DMS79 treated with DMSO at 0.1 percent for 48 hours (cell line): Measurements from ENCODE around the gene RNF223.
"Not testable (repeated sequence)": the region's sequence is repeated elsewhere in the genome, so short reads cannot be mapped to it uniquely, and the experiment has no call there.

Experiments used
- DNase-seq: peaks from one replicate; lab custom pipeline; 2025; lab: John Stamatoyannopoulos, UW

Gene RNF223

GRCh38 chr1:1087351-1088028 lies 13.4 kb upstream of the RNF223 start:
- DNase-seq = no peak

GRCh38 chr1:1086911-1087341 lies 12.8 kb upstream of the RNF223 start:
- no peak for DNase-seq

- no peak for DNase-seq
Observed at GRCh38 chr1:1085911-1086841, 12.1 kb upstream of the RNF223 start.

GRCh38 chr1:1085171-1085841 lies 11.2 kb upstream of the RNF223 start:
- no peak for DNase-seq

- DNase-seq = no peak
Observed at GRCh38 chr1:1084372-1085170, 10.5 kb upstream of the RNF223 start.

GRCh38 chr1:1083416-1084371 lies 9.6 kb upstream of the RNF223 start:
- no peak for DNase-seq

GRCh38 chr1:1082776-1083415 lies 8.8 kb upstream of the RNF223 start:
- DNase-seq = no peak

- DNase-seq = no peak
Observed at GRCh38 chr1:1082239-1082775, 8.2 kb upstream of the RNF223 start.

GRCh38 chr1:1081311-1082238 lies 7.5 kb upstream of the RNF223 start:
- DNase-seq = no peak

- DNase-seq = no peak
Observed at GRCh38 chr1:1080951-1081310, 6.8 kb upstream of the RNF223 start.

GRCh38 chr1:1080122-1080757 lies 6.1 kb upstream of the RNF223 start:
- DNase-seq = peak; percentile 41

- peak; percentile 61 for DNase-seq
Observed at GRCh38 chr1:1079408-1080121, 5.5 kb upstream of the RNF223 start.

GRCh38 chr1:1077396-1077795 lies 3.3 kb upstream of the RNF223 start:
- DNase-seq = not testable (repeated sequence)

GRCh38 chr1:1075148-1075935 lies 1.2 kb upstream of the RNF223 start:
- DNase-seq = no peak

GRCh38 chr1:1074631-1075147 lies 583 bp upstream of the RNF223 start:
- no peak for DNase-seq
